Measurements from ENCODE around the gene ASCL5. TPM values are rescaled to one million over a fixed set of nuclear protein-coding genes. Genes with fewer than 3 reads are reported as not detected.
"Not testable (repeated sequence)": the region's sequence is repeated elsewhere in the genome, so short reads cannot be mapped to it uniquely, and the experiment has no call there.

Gene ASCL5
- total and polyA plus RNA-seq, 12 donors: 0.10 TPM; not detected in 11

- H3K27me3 ChIP-seq: no peaks in the 10 kb centered on the region
- no peak for DNase-seq
- 60 to 67% (median 63%) methylated on average over 4 of the region's 4 CpGs for WGBS, 4 donors
- H3K36me3 ChIP-seq (replicated peaks in 1 of 2): no peaks in the 10 kb centered on the region
- H3K4me3 ChIP-seq: no peak overlapping the region
- no peak for TF ChIP-seq POLR2A (IDR thresholded peaks at IDR 0.05)
- TF ChIP-seq, protein P1, sequence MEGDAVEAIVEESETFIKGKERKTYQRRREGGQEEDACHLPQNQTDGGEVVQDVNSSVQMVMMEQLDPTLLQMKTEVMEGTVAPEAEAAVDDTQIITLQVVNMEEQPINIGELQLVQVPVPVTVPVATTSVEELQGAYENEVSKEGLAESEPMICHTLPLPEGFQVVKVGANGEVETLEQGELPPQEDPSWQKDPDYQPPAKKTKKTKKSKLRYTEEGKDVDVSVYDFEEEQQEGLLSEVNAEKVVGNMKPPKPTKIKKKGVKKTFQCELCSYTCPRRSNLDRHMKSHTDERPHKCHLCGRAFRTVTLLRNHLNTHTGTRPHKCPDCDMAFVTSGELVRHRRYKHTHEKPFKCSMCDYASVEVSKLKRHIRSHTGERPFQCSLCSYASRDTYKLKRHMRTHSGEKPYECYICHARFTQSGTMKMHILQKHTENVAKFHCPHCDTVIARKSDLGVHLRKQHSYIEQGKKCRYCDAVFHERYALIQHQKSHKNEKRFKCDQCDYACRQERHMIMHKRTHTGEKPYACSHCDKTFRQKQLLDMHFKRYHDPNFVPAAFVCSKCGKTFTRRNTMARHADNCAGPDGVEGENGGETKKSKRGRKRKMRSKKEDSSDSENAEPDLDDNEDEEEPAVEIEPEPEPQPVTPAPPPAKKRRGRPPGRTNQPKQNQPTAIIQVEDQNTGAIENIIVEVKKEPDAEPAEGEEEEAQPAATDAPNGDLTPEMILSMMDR (IDR thresholded peaks at IDR 0.05): no peak
- no peaks in the 10 kb centered on the region for H3K9me3 ChIP-seq (replicated peaks in 1 of 3)
- intact Hi-C loops (cut with DNase I): no loop called here
- H3K27ac ChIP-seq: no peak overlapping the region
- no peaks in the 10 kb centered on the region for H3K4me1 ChIP-seq (replicated peaks in 1 of 2)
These were observed 36.7 kb upstream of the ASCL5 start for GRCh38 chr1:201163707-201164106.

DNA sequence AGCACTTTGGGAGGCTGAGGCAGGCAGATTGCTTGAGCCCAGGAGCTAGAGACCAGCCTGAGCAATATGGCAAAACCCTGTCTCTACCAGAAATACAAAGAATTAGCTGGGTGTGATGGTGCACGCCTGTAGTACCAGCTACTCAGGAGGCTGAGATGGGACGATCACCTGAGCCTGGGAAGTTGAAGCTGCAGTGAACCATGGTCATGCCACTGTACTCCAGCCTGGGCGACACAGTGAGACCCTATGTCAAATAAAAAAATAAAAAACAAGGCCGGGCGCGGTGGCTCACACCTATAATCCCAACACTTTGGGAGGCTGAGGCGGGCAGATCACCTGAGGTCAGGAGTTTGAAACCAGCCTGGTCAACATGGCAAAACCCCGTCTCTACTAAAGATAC lies 36.1 kb upstream of the ASCL5 start:
- H3K36me3 ChIP-seq (replicated peaks in 1 of 2); H3K4me3 ChIP-seq; H3K27me3 ChIP-seq; H3K27ac ChIP-seq; intact Hi-C loops (cut with DNase I); H3K9me3 ChIP-seq (replicated peaks in 1 of 3); H3K4me1 ChIP-seq (replicated peaks in 1 of 2): not testable (repeated sequence)
- WGBS, 4 donors: 84 to 93% (median 90%) methylated on average over 8 of the region's 8 CpGs
- DNase-seq: peak in 1 of 7 donors; percentile 31

DNA sequence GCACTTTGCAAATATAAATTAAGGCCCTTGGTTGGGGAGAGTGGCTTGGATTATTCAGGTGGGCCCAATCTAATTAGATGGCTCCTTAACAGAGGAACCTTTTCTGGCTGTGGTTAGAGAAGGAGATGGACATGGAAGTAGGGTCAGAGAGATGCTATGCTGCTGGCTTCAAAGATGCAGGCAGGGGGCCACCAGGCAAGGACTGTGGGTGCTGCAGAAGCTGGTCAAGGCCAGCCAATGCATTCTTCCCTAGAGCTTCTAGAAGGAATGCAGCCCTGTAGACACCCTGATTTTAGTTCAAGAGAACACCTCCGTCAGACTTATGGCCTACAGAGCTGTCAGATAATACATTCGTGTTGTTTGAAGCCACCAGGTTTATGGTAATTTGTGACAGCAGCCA lies 31.0 kb upstream of the ASCL5 start:
- DNase-seq: peak in 1 of 7 donors; percentile 0
- H3K4me1 ChIP-seq (replicated peaks in 1 of 2): peaks cover 7 to 9% of the 10 kb centered on the region in 2 donors
- H3K4me3 ChIP-seq: no peak overlapping the region
- intact Hi-C loops (cut with DNase I): no loop called here
- TF ChIP-seq POLR2A (IDR thresholded peaks at IDR 0.05): no peak
- TF ChIP-seq, protein P1 (IDR thresholded peaks at IDR 0.05): no peak
- WGBS, 4 donors: 79 to 91% (median 90%) methylated on average over 2 of the region's 2 CpGs
- H3K27ac ChIP-seq: no peak overlapping the region
- no peaks in the 10 kb centered on the region for H3K36me3 ChIP-seq (replicated peaks in 1 of 2)
- no peaks in the 10 kb centered on the region for H3K9me3 ChIP-seq (replicated peaks in 1 of 3)
- no peaks in the 10 kb centered on the region for H3K27me3 ChIP-seq

DNA sequence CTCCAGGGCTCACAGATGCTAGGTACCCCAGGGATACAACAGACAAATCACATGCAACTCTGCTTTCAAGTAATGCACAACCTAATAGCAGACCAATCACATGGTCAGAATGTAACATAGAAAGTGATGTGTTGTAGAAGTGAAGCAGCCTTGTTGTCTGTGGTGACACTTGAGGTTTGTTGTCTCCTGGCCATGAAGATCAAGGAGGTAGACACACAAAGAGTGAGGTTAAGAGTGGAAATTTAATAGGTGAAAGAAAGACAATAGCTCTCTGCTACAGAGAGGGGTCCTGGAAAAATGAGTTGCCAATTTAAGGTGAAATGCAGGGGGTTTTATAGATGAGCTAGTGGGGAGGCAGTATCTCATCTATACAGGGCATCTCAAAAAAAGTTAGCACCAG lies 29.8 kb upstream of the ASCL5 start:
- no peak for DNase-seq
- Histone ChIP-seq H3K4me3 (no peak overlapping the region), H3K27ac (no peak overlapping the region), H3K4me1 (replicated peaks in 1 of 2) (peaks cover 7 to 17% of the 10 kb centered on the region in 2 donors), H3K9me3 (replicated peaks in 1 of 3) (no peaks in the 10 kb centered on the region), H3K36me3 (replicated peaks in 1 of 2) (no peaks in the 10 kb centered on the region), H3K27me3 (no peaks in the 10 kb centered on the region)
- TF ChIP-seq POLR2A (IDR thresholded peaks at IDR 0.05): no peak
- TF ChIP-seq, protein P1 (IDR thresholded peaks at IDR 0.05): no peak
- intact Hi-C loops (cut with DNase I): no loop called here

DNA sequence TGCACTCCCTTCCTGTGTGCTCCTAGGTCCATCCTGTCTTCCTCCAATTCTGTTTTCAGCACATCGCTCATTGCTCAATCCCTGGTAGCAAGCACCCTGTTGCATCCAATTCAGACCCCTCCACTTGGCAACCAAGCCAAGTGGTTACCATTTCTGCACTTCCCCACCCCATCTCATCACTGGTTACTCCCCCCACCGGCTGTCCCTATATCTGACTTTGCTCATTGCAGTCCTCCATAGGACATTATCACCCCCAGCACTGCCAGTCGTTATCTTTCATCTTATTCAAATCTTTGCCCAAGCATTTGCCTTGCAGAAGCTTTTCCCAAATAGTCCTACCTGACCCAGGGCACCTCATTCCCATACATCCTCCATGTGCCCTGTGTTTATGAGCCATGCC lies 29.4 kb upstream of the ASCL5 start:
- no peak overlapping the region for H3K4me3 ChIP-seq
- intact Hi-C loops (cut with DNase I): no loop called here
- H3K4me1 ChIP-seq (replicated peaks in 1 of 2): peaks cover 7 to 17% of the 10 kb centered on the region in 2 donors
- peaks cover 0 to under 1% of the 10 kb centered on the region in 2 donors for H3K36me3 ChIP-seq (replicated peaks in 1 of 2)
- no peaks in the 10 kb centered on the region for H3K9me3 ChIP-seq (replicated peaks in 1 of 3)
- H3K27me3 ChIP-seq: no peaks in the 10 kb centered on the region
- TF ChIP-seq, protein P1 (IDR thresholded peaks at IDR 0.05): no peak
- TF ChIP-seq POLR2A (IDR thresholded peaks at IDR 0.05): no peak
- DNase-seq: no peak
- 87 to 94% (median 89%) methylated on average over 3 of the region's 3 CpGs for WGBS, 4 donors
- H3K27ac ChIP-seq: no peak overlapping the region

All from adrenal gland (tissue), 12 donors.